ENCODE results near the gene SMOC2.

GRCh38 chr6:168495636-168496035 lies 54.7 kb downstream of the SMOC2 start:
- no peak for TF ChIP-seq CTCF (IDR thresholded peaks at IDR 0.05)
- no peak for TF ChIP-seq POLR2A (IDR thresholded peaks at IDR 0.05)

Data from thyroid gland (tissue), 4 donors.